HT-29 (cell line): ENCODE results near the gene PRTG. TPM values are rescaled to one million over a fixed set of nuclear protein-coding genes. Genes with fewer than 3 reads are reported as not detected.
"Not testable (repeated sequence)": the region's sequence is repeated elsewhere in the genome, so short reads cannot be mapped to it uniquely, and the experiment has no call there.

Experiments used
- DNase-seq: peaks from one replicate; pipeline ENCODE4 v3.0.0-alpha.2; 2015; ENCODE audit warnings: low spot score
- total RNA-seq: library from RNA; depleted of rRNA; stranded (reverse); fragments of >200 nt; shearing (Covaris generic); gene quantifications from 2 replicates; pipeline ENCODE4 v1.2.3, GENCODE V29; 2014

The PRTG gene
- total RNA-seq, 1 experiment from 2014 or later, result not detected

DNA sequence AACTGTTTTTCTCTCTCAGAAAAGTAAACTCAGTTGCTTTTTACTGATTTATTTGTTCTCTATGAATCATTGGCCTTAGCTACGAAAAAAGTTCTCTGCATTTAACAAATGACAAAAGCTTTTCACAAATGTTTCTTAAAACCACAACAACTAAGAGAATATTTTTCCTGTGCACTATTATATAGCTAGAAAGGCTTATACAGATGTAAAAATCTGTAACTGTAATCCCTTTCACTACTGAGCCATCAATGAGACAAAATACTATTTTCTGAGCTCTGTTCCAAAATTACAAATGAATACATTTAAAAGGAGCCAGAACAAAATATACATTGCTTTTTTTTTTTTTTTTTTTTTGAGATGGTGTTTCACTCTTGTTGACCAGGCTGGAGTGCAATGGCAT, 109.2 kb downstream of the PRTG start:
- no peak for DNase-seq

DNA sequence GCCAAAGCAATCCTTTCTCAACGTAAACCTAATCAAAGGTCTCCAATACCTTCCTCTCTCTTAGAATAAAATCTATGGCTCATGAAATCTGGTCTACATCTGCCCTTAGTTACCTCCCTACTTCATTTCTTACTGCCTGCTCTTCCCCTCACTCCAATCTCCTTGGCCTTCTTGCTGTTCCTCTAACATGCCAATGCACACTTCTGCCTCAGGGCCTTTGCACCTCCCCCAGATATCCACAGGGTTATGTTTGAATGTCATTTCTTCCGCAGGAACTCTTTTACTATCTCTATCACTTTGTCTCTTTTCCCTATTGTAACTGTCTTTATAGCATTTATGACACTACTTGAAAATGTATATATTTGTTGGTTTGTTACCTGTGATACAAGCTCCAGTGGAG, 110.5 kb downstream of the PRTG start:
- DNase-seq, result no peak

DNA sequence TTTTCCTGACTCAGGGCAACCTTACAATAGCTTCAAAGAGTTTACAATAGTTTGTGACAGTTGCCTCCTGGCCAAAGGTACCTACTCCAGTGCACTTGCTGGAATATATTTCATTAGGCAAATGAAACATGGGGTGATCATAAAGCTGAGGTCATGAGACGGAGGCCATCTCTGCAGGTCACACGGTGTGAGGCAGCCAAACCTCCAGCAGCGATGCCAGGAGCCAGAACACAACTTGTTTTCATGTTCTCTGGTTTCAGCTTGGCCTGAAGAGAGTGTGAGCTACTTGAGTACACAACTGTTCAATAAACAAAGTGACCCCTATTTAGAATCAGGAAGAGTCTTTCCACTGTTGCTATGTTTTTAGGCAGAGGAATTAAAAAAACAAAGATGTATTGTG, 112.1 kb downstream of the PRTG start:
- DNase-seq, result no peak

DNA sequence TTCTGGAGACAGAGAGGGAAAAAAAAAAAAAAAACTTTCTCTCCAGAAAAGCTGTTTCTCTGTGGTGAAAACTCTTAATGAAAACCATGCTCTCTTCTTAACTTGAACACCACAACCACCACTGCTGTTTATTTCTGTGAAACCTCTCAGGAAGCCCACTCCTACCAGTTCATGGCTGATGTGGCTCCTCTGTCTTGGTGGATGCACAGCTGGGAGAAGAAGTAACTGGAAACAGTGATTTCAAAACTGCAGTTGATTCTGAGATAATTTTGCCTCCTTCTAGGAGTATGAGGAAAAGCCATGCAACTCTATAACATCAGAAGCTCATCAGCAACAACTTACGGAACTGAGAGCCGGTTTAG, 114.6 kb downstream of the PRTG start:
- DNase-seq, result no peak

DNA sequence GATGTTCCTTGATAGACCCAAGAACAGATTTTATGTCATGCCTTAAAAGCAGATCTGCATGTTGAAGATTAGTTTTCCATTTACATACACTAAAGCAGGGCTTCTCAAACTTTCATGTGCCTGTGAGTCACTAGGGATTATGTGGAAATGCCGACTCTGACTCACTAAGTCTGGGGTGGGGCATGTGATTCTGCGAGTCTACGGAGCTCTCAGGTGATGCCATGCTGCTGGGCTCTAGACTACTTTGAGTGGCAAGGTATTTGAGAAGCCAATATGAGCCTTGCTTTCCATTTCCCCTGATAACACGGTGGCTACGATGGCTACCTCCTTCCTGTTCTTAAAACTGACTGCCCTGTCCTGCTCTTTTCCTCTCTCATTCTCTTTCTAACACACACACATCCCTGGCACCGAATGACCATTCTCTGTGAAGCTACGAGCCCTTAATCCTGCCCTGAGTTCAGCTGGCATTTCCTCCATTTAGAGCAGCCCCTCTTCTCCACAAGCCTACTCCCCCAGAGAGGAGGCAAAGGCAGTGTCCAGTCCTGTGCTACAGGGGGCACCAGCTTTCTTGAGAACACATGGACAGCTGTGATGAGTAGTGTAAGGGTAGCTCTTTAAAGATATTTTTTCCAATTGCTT, 115.1 kb downstream of the PRTG start:
- DNase-seq, result peak; percentile 78

DNA sequence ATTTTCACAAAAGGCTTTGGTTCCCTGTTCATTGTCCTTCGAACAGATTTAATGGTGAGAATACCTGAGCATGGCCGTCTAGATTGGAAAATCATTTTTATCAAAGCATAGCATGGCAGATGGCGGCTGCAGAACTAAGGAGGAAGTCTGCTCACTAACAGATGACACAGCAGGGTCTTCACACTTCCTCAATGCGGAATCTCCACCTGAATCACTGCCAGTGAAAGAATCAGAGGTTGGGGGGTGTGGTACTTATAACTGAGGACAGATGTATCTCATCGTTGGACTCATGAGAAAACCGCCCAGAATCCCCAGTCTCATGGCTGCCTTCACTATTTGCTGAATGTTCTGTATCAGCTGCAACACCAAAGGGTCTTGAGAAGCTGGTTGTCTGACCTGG, 123.2 kb downstream of the PRTG start:
- DNase-seq, result no peak

DNA sequence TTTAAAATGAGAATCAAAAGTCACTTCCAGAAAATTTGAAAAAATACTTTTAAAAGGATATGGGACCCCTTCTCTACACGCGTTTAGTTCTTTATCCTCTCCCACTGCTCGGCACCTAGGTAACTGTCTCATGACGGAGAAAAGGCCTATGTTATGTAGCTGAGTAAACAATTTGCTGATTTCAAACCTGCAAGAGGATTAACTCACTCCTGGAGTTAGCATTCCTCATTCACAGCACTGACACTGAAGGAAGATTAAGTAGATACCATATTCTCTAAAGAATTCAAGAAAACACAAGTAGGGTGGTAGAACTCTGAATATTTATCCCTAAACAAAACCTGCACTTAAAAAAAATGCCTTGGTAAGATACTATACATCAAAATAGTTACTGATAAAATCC, 124.6 kb downstream of the PRTG start:
- no peak for DNase-seq

DNA sequence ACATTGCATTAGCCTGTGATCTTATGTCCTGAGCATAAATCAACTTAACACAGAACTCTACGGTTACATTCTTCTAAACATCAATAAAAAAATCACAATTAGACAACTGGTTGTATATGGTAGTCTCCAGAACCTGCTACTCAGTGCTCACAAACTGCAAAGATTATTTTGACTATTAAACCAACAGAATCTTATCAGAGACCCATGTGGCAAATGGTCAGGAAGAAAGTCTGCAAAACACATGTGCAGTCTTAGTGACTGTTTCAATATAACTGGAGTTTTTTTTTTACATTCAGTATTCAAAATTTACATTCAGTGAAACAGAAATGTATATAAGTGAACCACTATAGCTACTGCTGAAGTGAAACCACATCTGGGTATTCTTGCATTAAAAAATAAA, 127.5 kb downstream of the PRTG start:
- no peak for DNase-seq

DNA sequence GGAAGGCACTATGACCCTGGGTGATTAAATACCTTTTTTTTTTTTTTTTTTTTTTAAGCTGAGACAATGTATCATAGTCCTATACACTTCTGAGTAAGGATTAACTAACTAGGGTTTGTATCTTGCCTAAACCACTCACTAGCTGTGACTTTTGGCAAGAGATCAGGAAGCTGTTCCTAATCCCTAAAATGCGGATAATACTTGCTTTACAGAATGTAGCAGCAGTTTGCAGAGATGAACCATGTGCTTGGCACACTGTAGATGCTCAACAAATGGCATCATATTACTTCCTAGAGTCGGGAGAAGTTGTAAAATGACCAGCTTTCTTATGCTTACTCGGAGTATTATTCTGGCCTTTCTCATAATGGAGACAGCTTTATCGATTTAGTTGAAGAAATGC, 129.2 kb downstream of the PRTG start:
- DNase-seq, result no peak

DNA sequence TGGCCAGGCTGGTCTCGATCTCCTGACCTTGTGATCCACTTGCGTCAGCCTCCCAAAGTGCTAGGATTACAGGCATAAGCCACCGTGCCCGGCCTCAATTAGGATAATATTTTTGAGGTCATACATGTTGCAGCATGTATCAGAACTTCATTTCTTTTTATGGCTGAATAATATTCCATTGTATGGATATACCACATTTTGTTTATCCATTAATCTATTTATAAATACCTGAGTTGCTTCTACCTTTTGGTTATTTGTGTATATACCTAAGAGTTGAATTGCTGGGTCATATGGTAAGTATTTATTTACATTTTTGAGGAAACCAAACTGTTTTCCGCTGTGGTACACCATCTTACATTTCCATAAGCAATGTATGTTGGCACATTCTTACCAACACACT, 136.7 kb downstream of the PRTG start:
- DNase-seq, result no peak

DNA sequence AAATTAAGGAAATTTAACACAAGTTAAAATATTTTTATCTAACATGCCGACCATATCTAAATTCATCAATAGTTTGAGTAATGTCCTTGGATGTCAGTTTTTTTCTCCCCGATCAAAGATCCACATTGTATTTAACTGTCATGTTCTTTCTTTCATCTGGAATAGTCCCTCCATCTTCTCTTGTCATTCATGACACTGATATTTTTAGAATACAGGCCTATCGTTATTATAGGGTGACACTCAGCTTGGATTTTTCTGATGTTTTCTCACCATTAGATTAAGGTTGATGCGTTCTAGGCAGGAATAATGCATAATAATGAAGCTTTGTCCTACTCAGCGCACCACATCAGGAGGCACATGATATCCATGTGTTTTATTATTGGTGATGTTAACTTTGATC, 141.6 kb downstream of the PRTG start:
- no peak for DNase-seq

DNA sequence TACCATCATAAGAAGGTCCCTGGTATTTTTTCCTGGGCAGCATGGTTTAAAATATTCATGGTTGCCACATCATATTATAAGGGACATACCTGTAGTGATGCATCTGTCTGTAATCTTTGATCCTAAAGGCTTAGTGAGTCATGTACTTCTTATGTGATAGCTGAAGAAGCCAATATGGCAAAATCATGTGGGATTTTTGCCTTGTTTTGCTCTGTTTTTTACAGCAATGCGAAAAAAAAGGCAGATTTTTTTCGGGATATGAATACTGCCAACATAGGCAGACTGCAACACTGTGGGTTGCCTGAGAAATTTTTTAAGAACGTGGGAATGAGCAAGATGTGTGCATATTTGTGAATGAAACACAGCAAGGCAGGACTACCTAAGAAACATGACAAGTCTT, 143.5 kb downstream of the PRTG start:
- no peak for DNase-seq

DNA sequence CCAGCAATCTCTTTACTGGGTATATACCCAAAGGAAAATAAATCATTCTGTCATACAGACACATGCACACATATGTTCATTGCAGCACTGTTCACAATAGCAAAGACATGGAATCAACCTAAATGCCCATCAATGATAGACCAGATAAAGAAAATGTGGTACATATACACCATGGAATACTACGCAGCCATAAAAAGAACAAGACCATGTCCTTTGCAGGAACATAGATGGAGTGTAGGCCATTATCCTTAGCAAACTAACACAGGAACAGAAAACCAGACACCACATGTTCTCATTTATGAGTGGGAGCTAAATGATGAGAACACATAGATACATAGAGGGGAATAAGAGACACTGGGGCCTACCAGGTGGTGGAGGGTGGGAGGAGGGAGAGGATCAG, 149.9 kb downstream of the PRTG start:
- not testable (repeated sequence) for DNase-seq

DNA sequence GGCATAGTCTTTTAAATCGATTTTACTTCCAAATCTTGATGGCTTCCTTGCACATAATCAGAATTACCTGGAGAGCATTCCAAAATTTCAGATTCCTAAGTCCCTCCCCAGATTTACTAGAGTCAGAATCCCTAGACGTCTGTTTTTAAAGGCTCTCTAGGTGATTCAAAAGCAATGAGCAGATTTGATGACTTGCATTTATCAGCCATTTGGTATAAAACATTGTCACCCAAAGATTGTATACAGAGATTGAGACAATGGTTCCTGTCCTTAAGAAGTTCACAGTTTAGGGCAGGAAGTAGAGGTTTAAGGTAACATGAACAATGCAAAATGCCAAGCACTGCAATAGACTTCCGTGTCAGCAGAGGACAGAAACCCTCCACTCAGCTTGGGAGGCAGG, 152.2 kb downstream of the PRTG start:
- no peak for DNase-seq

DNA sequence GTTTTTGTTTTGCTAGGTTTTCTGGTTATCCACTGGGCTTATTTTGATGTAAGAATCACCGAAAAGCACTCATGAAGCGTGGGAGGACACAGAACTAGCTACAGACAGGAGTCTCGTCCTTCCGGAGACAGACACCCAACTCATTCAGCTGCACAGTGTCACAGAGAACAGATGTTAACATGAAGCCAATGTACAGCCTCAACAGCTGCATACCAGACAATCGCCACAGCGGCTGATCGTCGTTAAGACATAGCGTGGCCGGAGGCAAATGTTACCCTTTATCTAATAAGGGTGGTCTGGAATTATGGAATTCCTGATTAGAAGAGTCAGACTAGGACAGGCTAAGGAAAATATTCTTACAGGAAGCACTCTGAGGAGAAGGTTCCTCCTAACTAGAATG, 153.7 kb downstream of the PRTG start:
- DNase-seq, result no peak

DNA sequence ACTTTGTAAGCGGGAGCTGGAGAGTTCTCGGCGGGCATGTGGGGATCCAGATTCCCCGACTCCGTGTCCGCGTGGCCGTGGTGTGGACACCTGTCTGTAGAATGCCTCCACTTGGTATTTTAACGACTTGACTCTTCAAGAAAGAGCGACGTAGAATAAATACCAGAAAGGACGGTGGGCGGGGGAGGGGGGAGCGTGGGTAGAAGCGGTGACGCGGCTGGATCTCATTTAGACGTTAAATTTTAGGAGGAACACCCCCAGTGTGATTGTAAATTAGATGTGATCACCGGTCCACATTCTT, 154.2 kb downstream of the PRTG start:
- DNase-seq, result no peak

DNA sequence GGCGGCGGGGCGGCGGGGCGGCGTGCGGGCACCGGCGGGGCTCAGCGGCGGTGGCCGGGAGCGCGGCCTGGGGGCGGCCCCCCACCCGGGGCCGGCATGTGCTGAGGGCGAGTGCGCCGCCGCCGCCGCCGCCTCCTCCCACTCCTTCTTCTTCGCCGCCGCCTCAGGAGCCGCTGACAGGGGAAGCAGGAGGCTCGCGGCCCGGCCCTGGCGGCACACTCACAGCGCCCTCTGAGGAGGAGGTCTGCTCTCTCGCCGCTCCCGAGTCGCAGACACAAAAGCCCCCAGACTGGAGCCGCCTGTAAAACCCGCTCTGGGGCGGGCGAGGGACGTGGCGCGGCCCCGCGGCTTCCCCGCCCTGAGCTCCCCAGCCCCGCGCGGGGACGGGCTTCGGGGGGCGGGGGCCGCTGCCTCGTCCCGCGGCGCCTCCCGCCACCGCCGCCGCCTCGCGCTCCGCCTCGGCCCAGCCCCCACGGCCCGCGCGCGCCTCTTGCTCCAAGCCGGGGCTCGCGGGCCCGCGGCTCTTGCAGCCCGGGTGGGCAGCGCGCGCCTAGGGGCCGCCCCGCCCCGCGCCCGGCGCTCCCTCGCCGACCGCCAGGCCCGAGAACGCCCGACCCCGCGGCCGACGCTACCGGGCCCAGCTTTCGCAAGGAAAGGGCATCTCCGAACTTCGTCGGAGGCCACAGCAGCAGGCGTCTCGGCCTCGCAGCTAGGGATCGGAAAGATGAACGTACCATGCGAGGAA, 154.7 kb downstream of the PRTG start, which contains the start of gene PYGO1:
TSS of gene PYGO1 (minus strand) at position 276 of the 745 bp plus-strand sequence. CDS start 462 bp downstream, outside the sequence.
- DNase-seq, result no peak

DNA sequence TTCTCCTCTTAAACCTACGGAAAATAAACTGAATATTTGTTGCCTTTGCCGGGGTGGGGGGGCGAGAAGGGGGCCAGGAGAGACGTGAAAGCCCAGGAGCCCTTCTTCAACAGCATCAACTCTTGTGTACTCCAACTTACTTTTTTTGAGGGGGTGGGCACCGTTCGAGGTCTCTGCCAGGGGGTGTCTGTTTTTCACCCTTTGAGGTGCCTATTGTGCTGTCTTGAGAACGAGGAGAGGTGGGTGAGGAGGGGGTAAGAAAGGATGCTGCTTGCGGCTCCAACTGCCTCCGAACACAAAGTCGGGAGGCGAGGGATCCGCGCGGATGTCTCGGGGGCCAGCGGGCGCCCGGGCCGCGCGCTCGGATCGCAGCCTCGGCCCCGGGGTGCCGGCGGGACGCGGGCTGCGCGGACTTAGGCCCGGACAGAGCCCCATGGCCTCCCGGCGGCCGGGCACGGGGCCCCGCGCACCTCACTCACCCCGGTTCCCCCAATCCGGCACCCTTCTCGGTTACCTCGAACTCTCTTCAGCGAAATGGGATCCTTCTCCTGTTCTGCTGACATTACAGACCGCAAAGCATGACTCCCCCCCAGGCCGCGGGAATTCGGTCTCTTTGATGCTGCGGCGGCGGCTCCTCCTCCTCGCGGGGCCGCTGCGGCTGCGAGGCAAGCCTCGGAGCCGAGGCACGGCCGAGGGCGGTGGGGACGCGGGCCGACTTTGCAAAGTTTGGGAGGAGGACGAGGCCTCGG, 155.5 kb downstream of the PRTG start:
- DNase-seq, result no peak

DNA sequence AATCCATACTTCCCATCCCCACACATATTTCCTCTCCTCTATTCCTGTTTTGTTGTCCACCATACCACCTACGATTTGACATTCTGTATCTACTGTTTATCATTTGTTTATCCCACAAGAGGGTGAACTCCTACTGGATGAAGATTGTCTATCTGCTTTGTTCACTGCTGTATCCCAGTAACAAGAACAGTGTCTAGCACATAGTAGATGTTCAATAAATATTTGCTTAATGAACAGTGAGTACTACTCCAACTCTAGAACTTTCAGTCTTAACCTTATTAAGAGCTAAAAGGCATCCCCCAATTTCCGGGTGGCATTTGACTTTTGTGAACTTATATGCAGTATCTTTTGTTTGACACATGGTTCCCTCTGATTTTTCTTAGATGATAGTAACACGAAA, 156.1 kb downstream of the PRTG start:
- DNase-seq, result no peak

DNA sequence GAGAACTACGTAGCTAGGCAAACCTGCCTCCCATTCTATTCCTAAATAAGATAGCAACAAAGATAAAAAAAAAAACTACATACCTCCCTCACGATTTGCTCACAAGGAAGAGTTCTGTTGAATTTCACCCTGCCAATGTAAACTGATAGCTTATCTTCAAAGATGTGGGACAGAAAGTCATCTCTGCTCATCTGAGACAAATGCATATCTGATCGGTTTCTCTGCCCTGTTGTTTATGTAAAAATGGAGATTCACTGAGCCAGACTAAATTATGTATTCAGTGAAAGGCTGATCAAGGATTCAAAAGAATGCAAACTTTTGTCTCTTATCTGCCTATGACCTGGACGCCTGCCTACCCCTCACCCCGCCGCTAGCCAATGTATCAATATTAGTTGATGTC, 166.0 kb downstream of the PRTG start:
- no peak for DNase-seq

DNA sequence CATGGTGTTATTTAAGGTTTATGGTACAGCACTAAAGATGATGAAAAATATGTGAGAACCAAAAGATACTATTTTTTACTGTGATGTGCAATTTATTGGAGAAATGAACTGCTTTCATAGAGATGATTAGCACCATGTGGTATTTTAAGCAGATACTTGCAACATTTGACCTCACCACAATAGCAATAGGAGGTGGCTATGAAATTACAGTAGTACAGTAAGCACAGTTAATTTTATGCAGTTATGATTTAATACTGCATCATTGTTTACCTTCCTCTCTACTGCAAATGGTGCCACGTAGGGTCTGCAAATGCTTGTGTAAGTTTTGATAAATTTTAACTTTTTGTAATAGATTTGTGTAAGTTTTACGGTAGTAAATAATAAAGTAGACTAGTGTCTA, 168.9 kb downstream of the PRTG start:
- no peak for DNase-seq

DNA sequence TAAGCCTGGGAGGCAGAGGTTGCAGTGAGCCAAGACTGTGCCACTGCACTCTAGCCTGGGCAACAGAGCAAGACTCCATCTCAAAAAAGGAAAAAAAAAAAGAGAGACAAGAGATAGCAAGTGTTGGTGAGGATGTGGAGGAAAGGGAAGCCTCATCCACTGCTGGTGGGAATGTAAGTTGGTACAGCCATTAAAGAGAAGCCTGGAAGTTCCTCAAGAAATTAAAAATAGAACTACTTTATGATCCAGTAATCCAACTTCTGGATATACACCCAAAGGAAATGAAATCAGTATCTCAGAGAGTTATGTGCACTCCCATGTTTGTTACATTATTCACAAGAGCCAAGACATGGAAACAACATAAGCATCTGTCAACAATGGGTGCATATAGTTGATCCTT, 169.7 kb downstream of the PRTG start:
- DNase-seq, result no peak
